NCI-H345 (cell line): ENCODE measurements around the gene LMCD1.

ENCODE experiments used
- DNase-seq: peaks from one replicate; lab custom pipeline; 2025; lab: John Stamatoyannopoulos, UW

The LMCD1 gene

DNA sequence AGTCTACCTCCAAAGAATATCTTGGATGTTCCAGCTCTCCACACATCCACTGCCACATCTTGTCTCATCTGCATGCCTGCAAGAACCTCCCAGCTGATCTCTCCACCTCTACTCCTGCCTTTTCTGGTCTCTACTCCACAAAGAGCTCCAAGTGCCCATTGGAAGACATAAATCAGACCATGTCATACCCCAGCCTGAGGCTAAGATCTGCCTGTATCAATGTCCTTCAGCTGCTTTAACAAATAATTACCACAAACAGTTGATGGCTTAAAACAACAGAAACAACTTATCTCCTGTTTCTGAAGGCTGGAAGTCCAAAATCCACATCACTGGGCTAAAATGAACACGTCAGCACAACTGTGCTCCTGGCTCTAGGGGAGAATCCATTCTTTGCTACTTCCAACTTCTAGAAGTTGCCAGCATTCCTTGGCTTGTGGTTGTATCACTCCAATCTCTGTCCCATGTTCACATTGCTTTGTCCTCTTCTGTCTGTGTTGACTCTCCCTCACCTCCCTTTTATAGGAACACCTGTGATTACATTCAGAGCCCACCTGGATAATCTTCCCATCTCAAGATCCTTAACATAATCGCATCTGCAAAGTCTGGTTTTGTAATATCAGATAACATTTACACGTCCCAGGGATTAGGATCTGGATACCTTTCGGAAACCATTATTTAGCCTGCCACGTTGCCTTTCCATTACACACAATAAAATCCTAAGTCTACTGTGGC is 17.0 kb upstream of the LMCD1 start:
- no peak for DNase-seq

DNA sequence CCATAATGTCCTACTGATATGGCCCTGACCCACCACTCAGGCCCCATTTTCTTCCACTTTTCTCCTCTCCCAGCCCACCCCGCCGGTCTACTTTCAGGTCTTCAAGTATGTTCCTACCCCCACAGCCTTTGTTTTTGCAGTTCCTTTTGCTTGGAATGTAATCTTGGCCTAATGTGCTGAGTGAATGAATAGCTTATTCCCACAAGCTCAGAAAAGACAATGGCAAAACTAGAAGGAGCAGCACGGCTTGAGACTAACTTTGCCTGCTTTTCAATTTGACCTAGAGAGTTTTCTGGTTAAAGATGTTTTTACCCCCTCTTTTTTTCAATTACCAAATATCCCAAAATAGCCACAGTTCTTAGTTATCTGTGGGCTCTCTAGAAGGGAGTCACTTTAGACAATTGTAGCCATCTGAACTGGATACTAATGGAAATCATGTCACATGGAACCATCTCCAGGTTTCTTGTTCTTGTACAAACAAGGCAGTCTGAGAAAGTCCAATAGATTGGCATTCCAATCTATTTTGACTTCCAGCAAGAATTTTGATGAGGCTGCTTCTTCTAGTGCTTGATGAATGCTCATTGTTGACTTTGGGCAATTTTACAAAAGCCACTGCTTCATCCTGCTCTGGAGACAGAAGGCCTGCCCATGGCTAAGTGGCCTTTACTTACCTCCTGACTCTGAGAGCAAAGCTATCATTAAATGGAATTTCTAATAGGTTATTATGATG is 16.3 kb upstream of the LMCD1 start:
- DNase-seq = no peak

DNA sequence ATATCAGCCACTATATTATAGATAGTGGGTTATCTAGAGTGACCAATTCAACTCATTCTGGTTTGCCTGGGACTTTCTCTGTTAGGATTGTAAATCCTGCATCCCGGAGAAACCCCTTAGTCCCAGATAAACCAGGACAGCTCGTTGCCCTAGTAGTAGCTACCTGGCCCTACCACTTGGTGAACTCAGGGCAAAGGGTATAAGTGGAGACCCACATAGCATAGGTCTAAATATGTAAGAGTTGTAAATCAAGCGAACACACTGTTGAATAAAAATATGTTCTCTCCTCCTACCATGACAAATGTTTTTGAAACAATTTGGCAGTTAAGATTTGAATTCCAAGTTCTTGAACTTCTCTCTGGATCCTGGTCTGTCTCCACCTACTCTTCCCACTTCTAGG is 15.7 kb upstream of the LMCD1 start:
- DNase-seq = no peak

DNA sequence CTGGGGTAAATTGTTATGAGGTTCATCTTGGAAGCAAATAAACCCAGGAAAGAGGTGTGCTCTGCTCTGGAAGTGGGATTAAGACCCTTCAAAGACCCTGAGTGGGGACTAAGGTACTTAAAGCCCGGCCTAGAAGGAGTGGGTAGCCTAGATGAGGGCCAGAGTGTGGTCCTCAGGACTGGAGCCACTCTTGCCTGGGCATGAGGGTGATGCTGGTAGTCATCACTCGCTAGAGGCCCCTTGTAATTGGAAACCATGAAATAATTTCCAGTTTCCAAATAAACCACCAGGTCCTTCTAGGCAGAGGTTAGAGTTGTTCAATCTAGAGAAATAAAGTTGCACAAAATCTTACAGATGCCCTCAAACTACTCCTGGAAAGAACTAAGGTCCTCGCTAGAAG is 15.2 kb upstream of the LMCD1 start:
- DNase-seq = no peak

DNA sequence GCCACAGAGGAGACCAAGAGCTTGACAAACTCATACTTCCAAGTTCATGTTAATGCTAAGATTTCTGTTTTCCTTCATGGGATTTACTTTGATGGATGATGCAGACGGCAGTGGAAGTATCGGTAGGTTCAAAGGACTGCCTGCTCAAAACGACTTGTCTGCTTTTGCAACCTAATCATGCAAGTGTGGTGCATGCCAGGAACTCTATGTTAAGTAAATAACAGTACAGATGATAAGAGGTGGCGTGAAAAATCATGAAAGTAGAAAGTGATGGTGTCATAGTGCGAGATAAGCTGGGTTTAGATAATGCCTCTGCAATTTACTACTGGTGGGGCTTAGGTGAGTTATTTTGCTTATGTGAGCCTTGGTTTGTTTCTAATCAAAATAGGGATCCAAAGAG is 14.7 kb upstream of the LMCD1 start:
- DNase-seq = no peak

DNA sequence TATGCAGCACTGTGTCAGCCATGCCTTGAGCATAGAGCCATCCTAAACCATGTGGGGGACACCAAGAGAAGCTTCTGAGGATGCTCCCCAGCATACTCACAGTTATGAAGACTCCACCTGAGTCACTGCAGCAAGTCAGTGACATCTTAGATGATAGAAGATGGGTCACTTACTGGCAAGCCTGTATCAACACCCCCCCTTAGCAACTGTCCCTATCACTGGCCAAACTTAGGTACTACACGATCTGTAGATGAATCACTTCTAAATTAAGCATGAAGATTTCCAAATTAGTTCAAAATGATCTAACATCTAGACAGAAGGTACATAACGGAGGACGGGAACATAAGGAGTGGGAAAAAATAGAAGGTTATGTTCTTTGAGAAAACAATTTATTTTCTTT is 13.2 kb upstream of the LMCD1 start:
- DNase-seq = no peak

DNA sequence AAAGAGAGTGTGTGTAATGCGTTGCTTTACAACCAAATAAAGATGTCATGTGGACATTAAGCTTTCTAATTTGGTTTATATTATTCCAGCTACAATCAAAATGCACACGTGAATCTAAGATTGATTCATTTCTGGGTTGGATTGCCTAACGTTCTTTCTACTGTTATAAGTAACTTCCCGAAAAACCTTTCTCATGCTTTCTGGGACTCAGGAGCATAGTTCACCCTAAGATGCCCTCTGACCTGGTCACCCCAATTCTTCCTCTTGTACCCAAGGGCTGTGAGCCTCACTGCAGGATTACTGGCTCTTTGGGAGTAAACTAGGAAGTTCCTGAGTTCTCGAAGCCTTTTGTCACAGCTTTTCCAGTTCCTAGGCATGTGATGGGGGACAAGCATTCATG is 12.7 kb upstream of the LMCD1 start:
- no peak for DNase-seq

DNA sequence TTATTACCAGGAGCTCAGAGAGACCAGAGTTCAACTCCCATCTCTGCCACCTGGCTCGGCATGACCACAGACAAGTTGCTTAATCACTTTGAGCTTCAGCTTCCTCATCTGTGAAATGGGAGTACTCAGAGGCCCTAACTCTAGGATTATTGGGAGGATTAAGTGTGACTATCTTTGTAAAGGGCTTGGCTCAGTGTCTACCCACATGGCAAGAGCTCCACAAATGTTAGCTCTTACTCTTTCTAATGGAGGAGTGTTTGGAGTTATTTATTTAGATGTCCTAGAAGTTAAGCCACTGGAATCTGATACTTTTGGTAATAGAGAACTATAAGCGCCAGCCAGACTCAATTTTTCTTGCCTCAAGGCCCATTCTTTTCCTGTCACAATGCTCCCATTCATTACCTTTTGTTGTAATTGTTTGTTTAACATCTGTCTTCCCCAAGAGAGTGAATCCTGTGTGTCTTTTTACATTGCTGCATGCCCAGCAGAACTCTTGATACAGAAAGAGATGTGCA is 12.3 kb upstream of the LMCD1 start:
- peak; percentile 52 for DNase-seq

DNA sequence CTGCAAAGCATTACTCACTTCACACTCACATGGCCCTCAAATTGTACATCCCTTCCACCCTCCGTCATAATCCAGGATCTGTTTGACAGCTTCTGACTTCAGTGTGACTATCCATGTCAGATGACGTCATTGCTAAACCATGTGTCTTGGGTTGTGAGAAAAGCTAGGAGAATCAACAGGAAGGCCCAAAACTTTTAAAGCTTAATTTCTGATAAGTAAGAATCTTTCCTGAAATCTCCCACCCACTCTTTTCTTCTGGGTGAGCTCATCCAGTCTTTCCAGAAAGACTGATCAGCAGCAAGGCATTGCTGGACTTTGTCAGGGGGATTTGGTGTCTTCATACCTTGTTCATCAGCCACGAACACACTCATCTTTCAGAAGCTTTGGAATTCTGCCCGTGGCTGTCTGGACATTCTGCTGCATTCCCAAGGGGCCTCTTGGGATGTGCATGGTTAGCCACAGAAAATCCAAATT is 11.5 kb upstream of the LMCD1 start:
- DNase-seq = no peak

DNA sequence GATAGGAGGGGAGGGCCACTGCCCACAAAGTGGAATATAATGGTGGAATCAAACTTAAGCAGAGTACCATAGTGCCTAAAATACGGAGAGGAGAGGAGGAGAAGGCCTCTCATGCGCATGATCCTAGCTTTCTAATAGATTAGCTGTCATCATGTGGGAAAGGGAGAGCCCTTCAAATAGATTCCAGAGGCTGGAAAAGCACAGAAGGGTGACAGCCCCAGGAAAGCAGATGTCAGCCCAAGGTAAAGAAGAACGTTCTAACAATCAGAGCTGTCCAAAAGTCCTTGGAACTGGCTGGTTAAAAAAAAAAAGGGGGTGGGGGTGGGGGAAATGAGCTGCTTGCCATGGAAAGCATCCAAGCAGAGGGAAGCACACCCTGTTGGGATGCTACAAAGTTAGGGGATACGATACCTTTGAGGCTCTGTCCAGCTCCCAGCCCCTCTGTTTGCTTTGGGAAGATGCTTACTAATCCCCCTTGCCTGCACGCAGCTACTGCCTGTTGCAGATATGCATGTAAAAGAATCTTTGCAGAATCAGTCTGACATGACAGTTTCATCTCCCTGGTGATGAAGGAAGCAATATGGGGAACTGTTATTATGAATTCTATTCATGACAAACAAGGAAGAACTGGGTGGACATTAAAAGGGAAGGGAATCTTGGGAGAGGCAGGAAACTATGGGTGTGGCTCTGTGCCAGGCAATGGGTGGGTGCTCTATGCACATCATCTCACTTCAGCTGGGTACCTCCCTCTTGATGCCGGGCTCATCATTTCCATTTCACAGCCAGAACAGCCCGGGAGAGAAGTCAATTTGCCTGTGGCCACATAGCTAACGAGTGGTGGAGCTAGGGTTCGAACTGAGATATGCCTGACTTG is 10.1 kb upstream of the LMCD1 start:
- DNase-seq = no peak

DNA sequence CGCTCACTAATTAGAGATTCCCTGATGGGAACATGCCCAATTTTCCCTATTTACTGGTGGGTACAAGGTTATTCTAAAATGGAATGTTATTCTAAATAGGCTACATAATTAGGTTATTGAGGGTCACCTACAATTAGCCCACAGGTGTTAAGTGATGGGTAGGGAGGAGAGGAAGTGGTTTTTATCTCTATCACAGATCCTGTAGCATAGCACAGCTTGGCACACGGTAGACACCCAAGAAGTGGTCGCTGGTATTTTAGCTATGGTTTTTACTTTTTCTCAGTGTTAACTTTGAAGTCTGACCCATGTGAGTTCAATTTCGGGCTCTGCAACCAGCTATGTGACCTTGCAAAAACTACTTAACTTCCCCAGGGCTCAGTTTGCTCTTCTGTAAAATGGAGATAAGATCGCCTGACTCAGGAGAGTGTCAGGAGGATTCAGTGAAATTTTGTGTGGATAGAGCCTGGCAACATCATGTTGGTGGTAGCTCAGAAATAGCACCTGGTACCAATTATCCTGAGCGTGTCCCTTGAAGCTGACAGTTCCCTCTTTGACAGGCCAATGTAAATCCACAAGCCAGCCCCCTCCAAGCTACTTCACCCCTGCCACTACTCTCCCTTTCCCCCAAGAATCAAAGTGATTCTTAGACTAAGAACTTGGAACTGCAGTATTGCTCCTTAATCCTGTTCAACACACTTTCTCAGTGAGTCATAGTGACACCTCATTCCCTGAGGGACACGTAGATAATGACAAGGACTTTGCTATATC is 8.7 kb upstream of the LMCD1 start:
- no peak for DNase-seq

DNA sequence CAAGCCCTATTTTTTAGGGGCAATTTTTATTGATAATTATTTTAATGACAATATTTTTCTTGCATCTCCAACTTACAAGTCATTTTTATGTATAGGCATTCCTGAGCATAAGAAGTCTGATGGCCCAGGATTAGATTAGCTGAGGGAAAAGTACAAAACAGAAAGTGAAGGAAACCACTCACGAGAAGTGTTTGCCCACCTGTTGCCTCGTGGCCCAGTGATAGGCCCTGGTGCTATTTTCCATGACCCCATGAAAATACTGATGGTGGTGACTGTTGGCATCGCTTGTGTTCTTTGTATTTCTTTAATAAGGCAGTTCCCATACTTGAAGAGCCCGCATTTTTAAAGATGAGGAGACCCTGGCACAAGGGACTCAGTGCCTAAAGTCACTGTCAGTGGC is 7.9 kb upstream of the LMCD1 start:
- DNase-seq = no peak

DNA sequence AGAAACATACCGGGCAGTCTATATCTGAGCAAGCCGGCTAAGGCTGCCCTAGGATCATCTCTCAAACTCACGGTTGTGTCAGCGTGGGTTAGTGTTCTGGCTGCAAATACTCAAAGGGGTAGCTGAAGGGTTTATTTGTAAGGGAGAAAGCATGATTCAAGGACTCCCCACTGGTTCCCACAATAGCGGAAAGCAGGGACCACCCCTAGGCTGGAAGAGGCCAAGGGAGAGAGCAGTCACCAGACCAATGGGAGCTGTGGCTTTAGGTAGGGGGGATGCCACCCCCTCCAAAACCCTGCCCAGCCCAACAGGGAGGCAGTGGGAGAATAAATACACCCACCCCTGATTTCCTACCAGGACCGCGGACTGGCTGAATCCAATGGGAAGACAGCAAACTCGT is 7.3 kb upstream of the LMCD1 start:
- no peak for DNase-seq

DNA sequence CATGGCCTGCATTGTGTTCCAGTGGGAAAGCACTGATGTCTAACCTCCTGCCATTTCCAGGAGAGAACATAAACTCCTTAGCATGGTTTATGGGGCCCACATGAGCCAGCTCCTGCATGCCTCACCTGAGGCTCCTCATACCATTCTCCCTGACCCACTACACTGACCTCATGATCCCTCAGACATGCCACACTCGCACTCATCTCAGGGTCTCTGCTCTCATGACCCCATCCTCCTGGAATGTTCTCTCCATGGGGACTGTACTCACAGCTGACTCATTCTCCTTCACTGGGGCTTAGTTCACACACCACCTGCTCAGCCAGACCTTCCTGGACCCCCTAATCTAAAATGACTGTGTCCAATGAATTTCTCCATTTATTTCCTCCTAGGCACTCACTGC is 4.0 kb upstream of the LMCD1 start:
- no peak for DNase-seq

DNA sequence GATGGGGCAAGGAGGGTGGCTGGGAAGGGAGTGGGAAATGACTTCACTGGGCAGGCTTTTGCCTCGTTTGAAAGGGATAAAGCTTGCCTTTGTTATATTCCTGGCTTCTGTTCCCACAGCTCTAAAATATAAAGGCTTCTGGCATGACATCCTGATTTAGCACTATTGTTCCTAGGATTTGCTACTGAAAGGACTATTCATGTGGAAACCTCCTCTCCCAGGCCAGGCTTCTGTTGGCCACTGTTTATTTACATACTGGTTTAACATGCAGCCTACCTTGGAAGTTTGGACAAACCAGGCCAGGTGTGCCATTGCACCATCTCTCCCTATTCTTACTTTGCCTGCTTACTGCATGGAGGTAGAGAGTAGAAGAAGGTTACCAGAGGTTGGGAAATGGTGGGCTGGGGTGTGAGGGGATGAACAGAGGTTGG is 2.4 kb upstream of the LMCD1 start:
- DNase-seq = peak; percentile 68

DNA sequence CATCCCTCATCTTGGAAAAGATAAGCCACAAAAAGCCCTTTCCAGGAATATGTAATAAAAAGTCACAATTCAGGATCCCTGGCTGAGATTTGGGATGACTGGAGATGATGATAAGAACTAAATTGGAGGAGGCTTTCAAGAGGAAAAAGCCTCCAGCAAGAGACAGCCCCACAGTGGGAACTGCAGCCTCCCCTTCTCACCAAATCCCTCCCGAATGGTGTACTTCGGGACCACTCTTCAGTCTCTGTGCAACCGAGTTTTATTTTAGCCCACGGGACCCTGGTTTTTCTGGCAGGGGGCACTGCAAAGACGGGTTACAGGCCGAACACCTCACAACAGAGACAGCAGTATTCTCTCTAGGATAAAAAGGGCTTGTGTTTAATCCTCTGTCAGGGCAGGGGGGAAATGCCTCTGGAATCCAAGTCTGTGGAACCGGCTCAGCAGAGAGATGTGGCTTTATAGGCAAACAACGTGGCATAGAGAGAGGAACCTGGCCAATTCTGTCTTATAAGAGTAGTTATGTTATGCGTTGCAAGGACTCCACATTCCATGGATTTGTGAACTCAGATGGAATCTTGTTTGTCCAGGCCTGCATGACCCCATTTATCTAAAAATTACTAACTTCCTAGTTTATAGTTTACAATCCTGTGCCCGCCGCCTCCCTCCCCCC is 1.2 kb upstream of the LMCD1 start:
- no peak for DNase-seq

DNA sequence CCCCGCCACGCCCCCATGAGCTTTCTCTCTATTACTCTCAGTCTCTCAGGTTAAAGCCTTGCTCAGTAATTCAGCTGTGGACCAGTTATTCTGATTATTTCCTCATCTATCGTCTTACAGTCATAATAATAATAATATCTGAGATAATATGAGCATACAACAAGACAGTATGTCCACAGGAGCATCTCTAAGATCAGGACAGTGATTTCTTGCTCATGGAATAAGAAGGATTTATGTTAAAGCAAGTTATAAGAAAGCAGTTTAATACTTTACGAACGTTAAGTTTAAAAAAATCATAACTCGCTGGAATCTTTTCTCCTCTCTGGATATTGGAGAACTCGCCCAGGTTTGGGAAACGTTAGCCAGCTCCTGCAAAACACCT is 643 bp upstream of the LMCD1 start:
- DNase-seq = no peak

DNA sequence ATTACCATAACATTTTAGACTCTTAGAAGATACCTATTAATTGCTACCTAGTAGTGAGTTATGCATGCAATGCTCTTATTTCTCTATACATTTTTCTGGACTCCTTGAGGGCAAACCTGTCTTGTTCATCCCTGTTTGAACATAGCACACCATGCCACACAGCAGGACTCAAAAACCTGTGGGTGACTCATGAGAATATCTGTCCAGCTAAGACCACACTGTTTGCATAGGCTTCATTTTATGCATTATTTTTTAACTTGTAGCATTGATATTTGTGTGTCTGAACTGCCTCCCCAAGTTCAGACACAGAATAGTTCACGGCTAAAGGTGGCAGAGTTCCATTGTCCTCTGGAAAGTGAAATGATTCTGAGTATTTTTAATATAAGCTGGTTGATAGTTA is 1.8 kb downstream of the LMCD1 start:
- no peak for DNase-seq

DNA sequence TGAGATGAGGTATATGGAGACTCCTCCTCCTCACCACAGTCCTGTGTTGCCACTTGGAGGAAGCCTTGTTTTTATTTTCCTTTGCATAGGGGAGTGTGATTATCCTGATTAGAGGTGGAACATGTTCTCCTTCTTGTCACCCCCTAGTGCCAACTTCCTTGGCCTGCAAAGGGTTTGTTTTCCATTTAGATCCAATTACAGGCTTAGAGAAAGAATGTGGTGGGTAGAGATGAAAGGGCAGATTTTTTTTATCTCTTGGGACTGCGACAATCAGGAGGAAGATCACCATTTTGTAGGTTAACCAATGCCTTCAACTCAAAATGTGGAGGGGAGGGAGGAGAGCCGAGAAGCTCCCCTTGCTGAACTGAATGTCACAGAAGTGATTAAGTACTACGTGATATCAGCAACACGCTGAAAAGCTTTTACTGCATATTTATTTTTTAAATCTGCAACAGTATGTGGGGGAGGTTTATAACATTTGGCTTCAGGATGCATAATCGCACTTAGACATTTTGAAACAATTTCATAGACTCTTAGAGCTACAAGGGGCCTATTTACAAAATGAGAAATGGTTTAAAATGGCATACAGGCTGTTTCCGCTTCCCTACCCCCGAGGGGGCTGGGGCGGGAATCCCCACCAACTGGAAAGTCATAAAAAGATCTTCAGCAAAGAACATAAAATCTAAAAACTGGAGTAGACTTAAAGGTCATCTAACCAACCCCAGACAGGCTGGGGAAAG is 2.4 kb downstream of the LMCD1 start:
- DNase-seq = no peak

DNA sequence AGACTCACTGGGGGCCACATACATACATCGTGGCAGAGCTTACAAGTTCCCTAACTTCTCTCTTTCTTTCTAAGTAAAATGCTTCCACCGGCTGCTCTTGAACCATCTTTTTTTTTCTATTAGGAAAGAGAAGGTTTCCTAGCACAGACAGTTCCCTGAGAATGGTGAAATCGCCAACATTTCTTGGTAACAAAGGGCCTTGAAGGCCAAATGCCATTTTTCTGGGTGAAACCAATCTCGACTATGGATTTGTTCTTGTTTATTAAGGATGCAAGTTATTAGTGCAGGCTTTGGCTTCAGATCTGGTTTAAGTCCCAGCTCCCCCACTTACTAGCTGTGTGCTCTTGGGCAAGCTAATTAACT is 3.0 kb downstream of the LMCD1 start:
- no peak for DNase-seq

DNA sequence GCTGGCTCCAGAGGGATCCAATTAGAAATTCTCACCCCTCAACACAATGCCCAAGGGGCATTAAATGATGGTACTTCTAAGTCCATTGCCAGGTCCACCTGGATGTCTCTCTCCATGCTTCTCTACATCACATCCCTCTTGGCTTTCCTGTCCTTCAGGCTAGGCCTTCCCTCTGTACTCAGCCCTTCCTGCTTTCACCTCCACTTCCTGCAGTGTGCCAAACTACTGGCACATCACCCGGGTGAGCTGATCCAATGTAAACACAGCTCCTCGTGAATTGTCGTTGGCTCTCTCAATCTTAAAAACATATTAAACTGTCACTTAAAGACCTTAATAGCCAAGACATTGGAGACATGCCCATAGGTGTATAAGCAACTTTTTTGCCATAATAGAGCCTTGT is 4.0 kb downstream of the LMCD1 start:
- DNase-seq = peak; percentile 53
